Hematopoietic multipotent progenitor cell (in vitro differentiated cells): Measurements from ENCODE around the gene POFUT2. TPM values are rescaled to one million over a fixed set of nuclear protein-coding genes. Genes with fewer than 3 reads are reported as not detected.

ENCODE experiments used
- DNase-seq, 3 donors: peaks; one replicate each; pipeline ENCODE4 v3.0.0-alpha.2; 2011 to 2015; ENCODE audit warnings: low read depth in 2 of 3, low spot score in 2 of 3
- total RNA-seq: library from RNA; depleted of rRNA; stranded (reverse); fragments of >200 nt; gene quantifications from one replicate; pipeline ENCODE4 v1.2.3, GENCODE V29; 2012

The POFUT2 gene
- total RNA-seq, 1 donor = 17.0 TPM

DNA sequence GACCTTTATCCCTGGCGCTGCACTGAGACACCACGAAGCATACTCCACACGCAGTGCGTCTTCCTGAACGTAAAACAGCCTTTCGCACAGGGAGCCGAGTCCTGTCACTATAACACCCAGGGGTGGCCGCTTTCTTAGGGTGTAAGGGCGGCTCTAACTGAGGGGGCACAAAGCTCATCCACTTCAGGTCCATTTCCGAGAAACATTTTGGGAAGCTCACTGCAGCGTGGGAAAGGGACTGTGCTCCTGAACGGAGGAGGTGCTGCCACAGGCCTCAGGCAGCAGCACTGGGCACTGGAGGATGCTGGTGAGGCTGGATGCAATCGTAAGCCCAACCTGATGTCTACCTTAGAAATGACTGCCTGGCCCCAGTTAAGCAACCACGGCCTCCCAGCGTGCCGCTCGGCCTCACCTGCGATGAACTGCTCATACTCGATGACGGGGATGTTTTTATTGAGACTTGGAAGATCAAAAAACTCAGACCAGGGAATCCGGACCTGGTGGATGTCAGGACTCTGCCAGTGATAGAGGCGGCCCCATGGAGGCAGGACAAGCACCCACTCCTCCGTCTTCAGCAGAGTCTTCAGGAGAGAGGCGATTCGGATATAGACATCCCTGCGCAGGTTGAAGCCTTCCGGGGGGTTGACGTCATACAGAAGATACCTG lies 2.3 kb downstream of the POFUT2 start:
- no peak for DNase-seq

DNA sequence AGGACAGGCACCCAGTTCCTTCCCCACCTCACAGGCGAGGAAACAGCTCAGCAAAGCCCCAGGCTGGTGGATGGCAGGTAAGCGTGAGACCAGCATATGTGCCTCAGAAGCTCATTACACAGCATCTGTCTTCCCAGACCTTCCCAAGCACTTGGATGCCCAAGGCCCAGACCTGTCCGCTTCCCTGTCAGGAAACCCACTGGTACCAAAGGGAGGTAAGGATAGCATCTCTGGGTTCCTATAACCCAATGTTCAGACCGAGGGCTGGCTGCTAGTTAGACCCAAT lies 3.3 kb downstream of the POFUT2 start:
- DNase-seq = no peak

DNA sequence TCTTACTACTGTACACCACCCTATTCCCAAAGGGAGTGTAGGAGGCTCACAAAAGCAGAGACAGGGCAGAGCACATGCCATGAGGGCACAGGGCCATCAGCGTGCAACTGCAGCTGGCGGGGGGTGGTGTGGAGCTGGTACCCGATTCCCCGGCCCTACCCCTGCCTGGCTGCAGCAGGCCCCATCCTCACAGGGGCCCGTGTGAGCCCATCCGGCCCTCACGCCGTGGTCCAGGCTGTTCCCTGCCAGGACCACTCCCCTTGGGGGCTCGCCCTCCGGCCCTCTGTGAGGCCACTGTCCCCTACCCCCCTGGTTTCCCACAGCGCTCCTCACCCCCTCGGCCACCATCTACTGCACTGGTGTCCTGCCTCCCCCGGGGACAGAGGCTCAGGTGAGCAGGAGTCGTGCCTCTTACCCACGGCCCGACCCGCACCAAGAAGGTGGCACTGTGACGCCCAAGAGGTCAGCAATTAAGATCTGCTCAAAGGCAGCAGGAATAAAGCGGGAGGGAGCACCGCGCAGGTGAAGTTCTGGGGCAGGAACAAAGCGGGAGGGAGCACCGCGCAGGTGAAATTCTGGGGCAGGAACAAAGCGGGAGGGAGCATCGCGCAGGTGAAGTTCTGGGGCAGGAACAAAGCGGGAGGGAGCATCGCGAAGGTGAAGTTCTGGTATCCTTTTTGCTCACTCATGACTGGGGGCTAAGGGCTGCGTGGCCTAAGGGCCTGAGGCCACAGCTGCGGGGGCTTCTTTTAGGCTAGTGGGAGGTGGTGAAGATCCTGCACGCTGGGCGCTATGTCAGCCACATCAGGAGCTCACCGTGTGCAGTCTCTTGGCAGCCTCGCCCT lies 3.9 kb downstream of the POFUT2 start:
- no peak for DNase-seq

GRCh38 chr21:45283035-45283610 lies 4.6 kb downstream of the POFUT2 start:
- no peak for DNase-seq

DNA sequence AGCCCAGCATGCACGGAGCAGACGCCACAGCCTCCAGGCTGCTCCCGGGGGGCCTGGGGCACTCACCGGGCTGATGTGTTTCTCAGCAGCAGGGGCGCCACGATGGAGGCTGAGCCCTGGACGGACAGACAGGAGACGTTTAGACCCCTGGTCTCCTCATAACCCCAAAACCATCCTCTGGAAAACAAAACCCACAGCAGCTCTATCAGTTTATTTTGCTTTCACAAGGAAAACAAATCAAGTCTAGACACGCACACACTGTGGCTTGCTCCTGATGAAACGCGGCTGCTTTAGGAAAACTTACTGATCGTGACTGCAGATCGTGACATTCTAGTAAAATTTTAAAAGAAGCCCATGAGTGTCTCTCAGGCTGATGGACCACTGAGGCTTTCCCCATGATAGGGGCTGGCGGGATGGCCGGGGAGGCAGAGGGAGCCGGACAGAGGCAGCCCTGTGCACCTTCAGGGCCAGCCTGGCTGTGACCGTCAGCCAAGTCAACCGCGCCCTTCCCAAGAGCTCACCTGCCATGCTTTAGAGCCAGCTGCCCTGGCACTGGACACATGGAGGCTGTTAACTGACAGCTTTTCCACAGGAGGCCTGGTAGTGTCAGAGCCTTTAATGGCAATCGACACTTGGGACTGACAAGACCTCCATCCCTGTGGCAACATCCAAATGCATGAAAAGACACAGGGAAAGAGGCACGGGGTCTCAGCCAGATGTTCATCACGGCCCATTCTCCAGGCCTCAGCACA lies 5.2 kb downstream of the POFUT2 start:
- no peak for DNase-seq

- DNase-seq = no peak
These were observed 6.0 kb downstream of the POFUT2 start for GRCh38 chr21:45281411-45282282.

DNA sequence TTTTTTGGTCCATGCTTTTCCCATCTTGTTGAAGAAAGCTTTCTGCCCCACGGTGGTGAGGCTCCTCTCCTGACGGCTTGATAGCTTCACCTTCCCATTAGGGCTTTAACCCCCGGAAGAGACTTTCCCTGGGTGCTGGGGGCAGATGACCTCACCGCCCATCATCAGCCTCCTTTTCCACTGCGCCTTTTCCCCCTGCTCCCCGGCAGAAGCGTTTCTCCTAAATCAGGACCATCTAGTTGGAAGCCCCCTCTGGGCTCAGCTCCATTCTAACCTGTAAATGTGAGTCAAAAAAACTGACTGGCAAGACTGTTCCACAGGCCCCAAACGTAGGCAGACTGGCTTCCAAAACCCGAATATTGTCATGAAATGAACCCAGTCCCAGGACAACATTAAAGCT lies 6.7 kb downstream of the POFUT2 start:
- DNase-seq = no peak

DNA sequence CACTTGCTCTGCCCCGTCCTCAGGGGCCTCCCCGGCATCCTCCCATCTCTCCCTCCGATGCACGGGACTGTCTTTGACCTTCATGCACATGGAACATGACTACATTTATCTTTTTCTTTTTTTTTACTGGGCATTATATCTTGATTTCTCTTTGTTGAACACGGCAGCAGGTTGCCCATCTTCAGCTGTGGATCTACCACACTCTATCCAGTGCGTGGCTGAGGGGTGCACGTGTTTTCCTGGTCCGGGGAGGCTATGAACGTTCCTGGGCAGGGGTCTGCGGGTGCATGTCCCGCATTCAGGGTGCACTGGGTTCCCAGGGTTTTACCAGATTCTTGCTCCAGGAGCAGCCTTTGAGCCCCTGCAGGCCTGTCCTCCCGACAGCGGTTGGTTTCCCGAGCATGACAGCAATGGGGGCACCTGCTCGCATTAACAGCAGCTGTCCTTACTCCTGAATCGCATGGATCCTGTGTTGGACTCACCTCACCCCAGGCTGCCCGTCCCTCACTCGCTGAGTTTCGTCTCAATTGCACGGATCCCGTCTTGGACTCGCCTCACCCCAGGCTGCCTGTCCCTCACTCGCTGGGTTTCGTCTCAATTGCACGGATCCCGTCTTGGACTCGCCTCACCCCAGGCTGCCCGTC lies 7.4 kb downstream of the POFUT2 start:
- no peak for DNase-seq

GRCh38 chr21:45279446-45280177 lies 8.1 kb downstream of the POFUT2 start:
- no peak for DNase-seq

- DNase-seq = no peak
These were observed 9.4 kb downstream of the POFUT2 start for GRCh38 chr21:45278156-45278911.

DNA sequence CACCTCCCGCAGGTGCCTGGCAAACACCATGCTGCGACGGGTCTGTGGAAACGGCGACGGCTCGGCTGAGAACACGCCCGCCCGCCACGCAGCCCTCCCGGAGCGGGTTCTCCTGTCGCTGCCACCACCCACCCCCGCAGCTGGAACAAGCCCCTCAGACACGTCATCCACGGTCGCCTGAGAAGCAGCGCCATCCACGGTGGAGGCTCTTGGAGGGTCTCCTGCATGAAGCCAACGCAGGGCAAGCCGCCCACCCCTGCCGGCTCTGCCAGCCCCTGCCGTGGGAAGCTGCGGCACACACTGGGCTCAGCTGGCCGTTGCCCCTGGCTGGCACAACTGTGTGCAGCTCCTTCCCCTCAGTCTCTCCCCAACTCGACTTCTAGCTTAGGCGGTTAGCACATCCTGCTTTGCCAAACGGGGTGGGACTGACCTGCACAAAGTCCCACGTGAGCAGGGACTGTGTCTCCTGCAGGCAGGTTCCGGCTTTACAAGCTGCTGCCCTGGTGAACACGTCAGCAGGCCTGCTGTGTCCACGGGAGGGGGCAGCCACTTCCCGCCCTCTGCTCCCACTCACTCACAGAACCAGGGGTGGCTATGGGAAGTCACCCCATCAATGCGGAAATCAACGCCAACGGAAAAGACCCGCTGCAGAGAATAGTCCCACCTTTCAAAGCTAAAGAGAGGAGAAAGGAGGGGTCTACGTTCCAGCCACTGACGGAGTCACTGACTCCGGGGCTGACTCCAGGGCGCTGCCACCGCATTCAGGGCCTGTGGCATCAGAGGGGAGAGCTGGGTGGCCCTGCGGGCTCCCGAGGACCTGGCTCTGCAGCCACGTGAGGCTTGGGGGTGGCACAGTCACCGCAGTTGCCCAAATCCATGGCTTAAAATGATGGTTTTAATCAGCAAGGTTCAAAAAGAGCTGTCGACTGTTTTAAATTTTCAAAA lies 10.3 kb downstream of the POFUT2 start:
- DNase-seq = no peak

- no peak for DNase-seq
These were observed 11.1 kb downstream of the POFUT2 start for GRCh38 chr21:45276596-45276995.

DNA sequence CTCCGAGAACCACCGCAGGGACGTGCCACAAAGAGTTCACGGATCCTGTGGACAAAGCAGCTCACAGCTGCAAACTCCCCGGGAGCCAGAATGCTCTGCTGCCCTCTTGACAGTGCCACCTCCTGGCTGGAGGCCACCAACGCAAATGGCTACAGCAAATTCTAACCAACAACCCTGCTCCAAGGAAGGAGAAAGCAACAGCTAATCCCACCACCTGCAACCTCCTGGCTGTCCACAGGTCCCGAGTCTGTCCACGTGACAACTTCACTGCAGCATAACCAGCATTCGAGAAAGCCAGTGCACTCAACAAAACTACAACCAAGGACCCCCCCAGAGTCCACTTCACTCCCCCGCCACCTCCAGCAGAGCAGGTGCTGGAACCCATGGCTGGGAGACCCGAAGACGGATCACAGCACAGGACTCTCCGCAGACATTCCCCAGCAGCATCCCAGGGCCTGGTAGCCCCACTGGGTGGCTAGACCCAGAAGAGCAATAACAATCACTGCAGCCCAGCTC lies 17.3 kb downstream of the POFUT2 start:
- DNase-seq = no peak

DNA sequence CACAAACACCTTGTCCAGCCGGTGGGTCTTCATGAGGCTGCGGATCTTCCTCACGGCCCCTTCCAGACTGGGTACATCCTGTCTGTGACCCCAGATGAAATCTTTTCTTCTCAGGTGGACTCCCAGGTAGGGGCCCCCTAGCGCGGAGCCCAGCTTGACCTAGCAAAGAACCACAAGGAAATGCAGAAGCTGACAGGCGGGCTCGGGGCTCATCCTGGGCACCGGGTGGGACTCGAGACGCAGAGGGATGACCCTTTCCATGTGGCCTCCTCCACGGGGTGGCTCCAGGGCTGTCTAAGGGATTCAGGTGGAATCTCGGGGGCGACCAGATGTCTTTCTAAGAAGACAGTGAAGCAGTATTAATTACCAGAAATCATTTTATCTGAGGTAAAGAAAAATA lies 17.8 kb downstream of the POFUT2 start:
- DNase-seq = no peak

DNA sequence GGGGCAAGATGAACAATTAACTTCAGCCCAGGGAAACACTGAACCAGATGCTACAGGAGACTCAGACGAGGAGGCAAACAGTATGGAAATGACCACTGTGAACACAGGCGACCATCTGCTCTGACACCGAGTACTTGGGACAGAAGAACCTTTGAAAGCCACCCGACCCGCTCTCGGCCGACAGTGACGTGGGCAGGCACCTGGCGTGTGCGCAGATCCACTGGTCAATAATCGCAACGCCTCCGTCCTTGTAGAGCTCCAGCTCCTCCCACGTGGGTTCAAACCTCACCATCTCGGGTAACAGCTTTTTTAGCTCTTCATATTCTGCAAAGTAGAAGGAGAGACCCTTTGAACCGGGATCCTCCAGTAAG lies 20.3 kb downstream of the POFUT2 start:
- no peak for DNase-seq

DNA sequence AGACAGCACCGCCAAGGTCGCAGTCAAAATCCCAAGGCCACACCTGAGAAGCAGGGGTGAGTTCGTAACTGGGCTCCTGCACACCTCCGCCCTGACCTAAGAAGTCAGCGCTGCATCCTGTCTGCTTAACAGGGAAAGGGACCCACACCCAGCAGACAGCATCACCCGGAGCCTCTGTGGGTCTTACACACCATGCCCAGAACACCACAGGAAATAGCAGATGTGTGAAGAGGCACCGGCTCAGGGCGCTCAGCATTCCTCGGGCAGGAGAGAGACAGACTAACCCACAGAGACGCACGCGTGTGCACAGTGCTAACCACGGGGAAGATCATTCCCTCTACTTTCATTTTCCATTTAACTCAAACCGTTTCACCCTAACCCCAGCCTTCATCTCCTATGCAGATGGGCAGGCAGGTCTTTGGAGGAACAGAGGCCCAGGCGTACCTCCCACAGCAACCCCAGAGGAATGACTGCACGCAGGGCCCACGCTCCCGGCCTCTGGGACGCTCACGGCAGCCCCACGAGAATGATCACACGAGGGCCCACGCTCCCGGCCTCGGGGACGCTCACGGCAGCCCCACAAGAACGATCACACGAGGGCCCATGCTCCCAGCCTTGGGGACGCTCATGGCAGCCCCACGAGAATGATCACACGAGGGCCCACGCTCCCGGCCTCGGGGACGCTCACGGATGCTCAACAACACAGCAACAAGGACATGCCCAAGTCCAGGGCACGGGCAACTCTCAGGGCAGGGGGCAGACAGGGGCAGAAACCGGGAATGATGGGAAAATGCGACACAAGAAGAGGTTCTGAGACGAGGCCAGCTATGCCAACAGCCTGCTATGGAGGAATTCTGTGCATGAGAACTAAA lies 20.9 kb downstream of the POFUT2 start:
- DNase-seq = peak in 1 of 3 donors; percentile 26
